ENCODE results near the gene EDEM3.

The EDEM3 gene

GRCh38 chr1:184669391-184669790 is 85.3 kb downstream of the EDEM3 start:
- Histone ChIP-seq H3K4me1 (ENCODE audit: control insufficient read depth in 1 of 2, insufficient read depth in 2 of 2, low read length in 2 of 2) (peaks cover 0 to 3% of the 10 kb centered on the region in 2 donors), H3K9me3 (ENCODE audit: control insufficient read depth in 1 of 2, low read length in 2 of 2) (no peaks in the 10 kb centered on the region), H3K27ac (ENCODE audit: low read length) (no peak overlapping the region), H3K4me3 (ENCODE audit: low read depth in 1 of 2, low read length in 2 of 2) (no peak overlapping the region), H3K27me3 (ENCODE audit: low read depth, low read length) (no peaks in the 10 kb centered on the region), H3K36me3 (ENCODE audit: control insufficient read depth in 1 of 2, insufficient read depth in 2 of 2, low read length in 2 of 2) (no peaks in the 10 kb centered on the region)

GRCh38 chr1:184665360-184665759 is 89.3 kb downstream of the EDEM3 start:
- H3K4me3 ChIP-seq (ENCODE audit: low read depth in 1 of 2, low read length in 2 of 2), result no peak overlapping the region
- H3K27me3 ChIP-seq (ENCODE audit: low read depth, low read length), result no peaks in the 10 kb centered on the region
- H3K27ac ChIP-seq (ENCODE audit: low read length), result no peak overlapping the region
- H3K36me3 ChIP-seq (ENCODE audit: control insufficient read depth in 1 of 2, insufficient read depth in 2 of 2, low read length in 2 of 2), result no peaks in the 10 kb centered on the region
- H3K9me3 ChIP-seq (ENCODE audit: control insufficient read depth in 1 of 2, low read length in 2 of 2), result no peaks in the 10 kb centered on the region
- peaks cover 0 to 8% of the 10 kb centered on the region in 2 donors for H3K4me1 ChIP-seq (ENCODE audit: control insufficient read depth in 1 of 2, insufficient read depth in 2 of 2, low read length in 2 of 2)

GRCh38 chr1:184664661-184665060 is 90.0 kb downstream of the EDEM3 start:
- H3K27ac ChIP-seq (ENCODE audit: low read length), result no peak overlapping the region
- peaks cover 0 to 8% of the 10 kb centered on the region in 2 donors for H3K4me1 ChIP-seq (ENCODE audit: control insufficient read depth in 1 of 2, insufficient read depth in 2 of 2, low read length in 2 of 2)
- H3K27me3 ChIP-seq (ENCODE audit: low read depth, low read length), result no peaks in the 10 kb centered on the region
- no peaks in the 10 kb centered on the region for H3K36me3 ChIP-seq (ENCODE audit: control insufficient read depth in 1 of 2, insufficient read depth in 2 of 2, low read length in 2 of 2)
- no peaks in the 10 kb centered on the region for H3K9me3 ChIP-seq (ENCODE audit: control insufficient read depth in 1 of 2, low read length in 2 of 2)
- H3K4me3 ChIP-seq (ENCODE audit: low read depth in 1 of 2, low read length in 2 of 2), result no peak overlapping the region

- Histone ChIP-seq H3K27me3 (ENCODE audit: low read depth, low read length) (no peaks in the 10 kb centered on the region), H3K4me3 (ENCODE audit: low read depth in 1 of 2, low read length in 2 of 2) (peak overlapping the region; percentile 33 to 52), H3K27ac (ENCODE audit: low read length) (no peak overlapping the region), H3K9me3 (ENCODE audit: control insufficient read depth in 1 of 2, low read length in 2 of 2) (no peaks in the 10 kb centered on the region), H3K36me3 (ENCODE audit: control insufficient read depth in 1 of 2, insufficient read depth in 2 of 2, low read length in 2 of 2) (no peaks in the 10 kb centered on the region), H3K4me1 (ENCODE audit: control insufficient read depth in 1 of 2, insufficient read depth in 2 of 2, low read length in 2 of 2) (peaks cover 0 to 8% of the 10 kb centered on the region in 2 donors)
Observed at GRCh38 chr1:184664042-184664660, 90.5 kb downstream of the EDEM3 start.

- Histone ChIP-seq H3K36me3 (ENCODE audit: control insufficient read depth in 1 of 2, insufficient read depth in 2 of 2, low read length in 2 of 2) (no peaks in the 10 kb centered on the region), H3K4me3 (ENCODE audit: low read depth in 1 of 2, low read length in 2 of 2) (no peak overlapping the region), H3K9me3 (ENCODE audit: control insufficient read depth in 1 of 2, low read length in 2 of 2) (no peaks in the 10 kb centered on the region), H3K4me1 (ENCODE audit: control insufficient read depth in 1 of 2, insufficient read depth in 2 of 2, low read length in 2 of 2) (peaks cover 0 to 8% of the 10 kb centered on the region in 2 donors), H3K27me3 (ENCODE audit: low read depth, low read length) (no peaks in the 10 kb centered on the region), H3K27ac (ENCODE audit: low read length) (no peak overlapping the region)
Observed at GRCh38 chr1:184661801-184662200, 92.9 kb downstream of the EDEM3 start.

- Histone ChIP-seq H3K36me3 (ENCODE audit: control insufficient read depth in 1 of 2, insufficient read depth in 2 of 2, low read length in 2 of 2) (no peaks in the 10 kb centered on the region), H3K9me3 (ENCODE audit: control insufficient read depth in 1 of 2, low read length in 2 of 2) (no peaks in the 10 kb centered on the region), H3K27ac (ENCODE audit: low read length) (no peak overlapping the region), H3K4me1 (ENCODE audit: control insufficient read depth in 1 of 2, insufficient read depth in 2 of 2, low read length in 2 of 2) (peaks cover 0 to 8% of the 10 kb centered on the region in 2 donors), H3K4me3 (ENCODE audit: low read depth in 1 of 2, low read length in 2 of 2) (no peak overlapping the region), H3K27me3 (ENCODE audit: low read depth, low read length) (no peaks in the 10 kb centered on the region)
Observed at GRCh38 chr1:184660462-184661191, 94.0 kb downstream of the EDEM3 start.

GRCh38 chr1:184658055-184658454 is 96.6 kb downstream of the EDEM3 start:
- H3K27me3 ChIP-seq (ENCODE audit: low read depth, low read length), result no peaks in the 10 kb centered on the region
- no peak overlapping the region for H3K27ac ChIP-seq (ENCODE audit: low read length)

GRCh38 chr1:184656221-184656620 is 98.4 kb downstream of the EDEM3 start:
- H3K4me1 ChIP-seq (ENCODE audit: control insufficient read depth in 1 of 2, insufficient read depth in 2 of 2, low read length in 2 of 2), result no peaks in the 10 kb centered on the region
- H3K27ac ChIP-seq (ENCODE audit: low read length), result no peak overlapping the region

More at GRCh38 chr1:184658055-184658454, 96.6 kb downstream of the EDEM3 start:
- no peak overlapping the region for H3K4me3 ChIP-seq (ENCODE audit: low read depth in 1 of 2, low read length in 2 of 2)
- no peaks in the 10 kb centered on the region for H3K4me1 ChIP-seq (ENCODE audit: control insufficient read depth in 1 of 2, insufficient read depth in 2 of 2, low read length in 2 of 2)
- no peaks in the 10 kb centered on the region for H3K9me3 ChIP-seq (ENCODE audit: control insufficient read depth in 1 of 2, low read length in 2 of 2)
- H3K36me3 ChIP-seq (ENCODE audit: control insufficient read depth in 1 of 2, insufficient read depth in 2 of 2, low read length in 2 of 2), result no peaks in the 10 kb centered on the region

GRCh38 chr1:184655185-184655584 is 99.5 kb downstream of the EDEM3 start:
- Histone ChIP-seq H3K36me3 (ENCODE audit: control insufficient read depth in 1 of 2, insufficient read depth in 2 of 2, low read length in 2 of 2) (no peaks in the 10 kb centered on the region), H3K9me3 (ENCODE audit: control insufficient read depth in 1 of 2, low read length in 2 of 2) (no peaks in the 10 kb centered on the region), H3K27ac (ENCODE audit: low read length) (no peak overlapping the region), H3K27me3 (ENCODE audit: low read depth, low read length) (no peaks in the 10 kb centered on the region), H3K4me3 (ENCODE audit: low read depth in 1 of 2, low read length in 2 of 2) (no peak overlapping the region), H3K4me1 (ENCODE audit: control insufficient read depth in 1 of 2, insufficient read depth in 2 of 2, low read length in 2 of 2) (no peaks in the 10 kb centered on the region)

More at GRCh38 chr1:184656221-184656620, 98.4 kb downstream of the EDEM3 start:
- H3K9me3 ChIP-seq (ENCODE audit: control insufficient read depth in 1 of 2, low read length in 2 of 2), result no peaks in the 10 kb centered on the region
- H3K36me3 ChIP-seq (ENCODE audit: control insufficient read depth in 1 of 2, insufficient read depth in 2 of 2, low read length in 2 of 2), result no peaks in the 10 kb centered on the region
- no peak overlapping the region for H3K4me3 ChIP-seq (ENCODE audit: low read depth in 1 of 2, low read length in 2 of 2)
- no peaks in the 10 kb centered on the region for H3K27me3 ChIP-seq (ENCODE audit: low read depth, low read length)

- Histone ChIP-seq H3K27ac (ENCODE audit: low read length) (no peak overlapping the region), H3K27me3 (ENCODE audit: low read depth, low read length) (no peaks in the 10 kb centered on the region), H3K9me3 (ENCODE audit: control insufficient read depth in 1 of 2, low read length in 2 of 2) (no peaks in the 10 kb centered on the region), H3K36me3 (ENCODE audit: control insufficient read depth in 1 of 2, insufficient read depth in 2 of 2, low read length in 2 of 2) (no peaks in the 10 kb centered on the region), H3K4me3 (ENCODE audit: low read depth in 1 of 2, low read length in 2 of 2) (no peak overlapping the region), H3K4me1 (ENCODE audit: control insufficient read depth in 1 of 2, insufficient read depth in 2 of 2, low read length in 2 of 2) (no peaks in the 10 kb centered on the region)
Observed at GRCh38 chr1:184650177-184650866, 104.3 kb downstream of the EDEM3 start.

- Histone ChIP-seq H3K4me1 (ENCODE audit: control insufficient read depth in 1 of 2, insufficient read depth in 2 of 2, low read length in 2 of 2) (no peaks in the 10 kb centered on the region), H3K27ac (ENCODE audit: low read length) (no peak overlapping the region)
Observed at GRCh38 chr1:184649451-184649888, 105.2 kb downstream of the EDEM3 start.

More at GRCh38 chr1:184649451-184649888, 105.2 kb downstream of the EDEM3 start:
- Histone ChIP-seq H3K36me3 (ENCODE audit: control insufficient read depth in 1 of 2, insufficient read depth in 2 of 2, low read length in 2 of 2) (no peaks in the 10 kb centered on the region), H3K4me3 (ENCODE audit: low read depth in 1 of 2, low read length in 2 of 2) (no peak overlapping the region), H3K9me3 (ENCODE audit: control insufficient read depth in 1 of 2, low read length in 2 of 2) (no peaks in the 10 kb centered on the region), H3K27me3 (ENCODE audit: low read depth, low read length) (no peaks in the 10 kb centered on the region)
